ENCODE data around the gene PIEZO1. TPM values are rescaled to one million over a fixed set of nuclear protein-coding genes. Genes with fewer than 3 reads are reported as not detected.

PIEZO1 gene
- total and polyA plus RNA-seq, 7 donors, result 18.0 to 242 (median 126) TPM

DNA sequence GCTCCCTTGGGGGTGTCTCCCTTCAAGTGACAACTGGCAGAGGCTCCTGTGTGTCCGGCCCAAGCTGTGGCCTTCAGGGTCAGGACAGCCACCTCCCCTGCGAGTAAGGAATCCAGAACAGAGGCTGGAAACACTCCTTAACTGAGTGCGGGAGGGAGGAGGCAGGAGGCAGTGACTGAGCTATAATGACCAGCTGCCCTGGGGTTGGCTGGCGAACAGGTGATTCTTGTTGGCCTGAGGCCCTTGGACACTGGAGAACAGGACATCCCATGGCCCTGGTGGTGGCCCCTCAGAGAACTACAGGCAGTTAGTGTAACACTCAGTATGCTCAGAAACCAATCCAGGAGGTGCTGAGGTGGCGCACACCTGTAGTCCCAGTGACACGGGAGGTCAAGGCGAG is 89.3 kb downstream of the PIEZO1 start:
- Histone ChIP-seq H3K4me3 (no peak overlapping the region), H3K27me3 (peaks cover 0 to 13% (median 8%) of the 10 kb centered on the region in 3 donors), H3K9me3 (no peaks in the 10 kb centered on the region), H3K36me3 (peaks cover 9 to 50% (median 31%) of the 10 kb centered on the region in 4 donors), H3K4me1 (peaks cover 0 to 6% (median 0%) of the 10 kb centered on the region in 4 donors), H3K27ac (no peak overlapping the region)
- TF ChIP-seq POLR2AphosphoS5 (IDR thresholded peaks at IDR 0.05), result no peak
- no peak for TF ChIP-seq POLR2A (IDR thresholded peaks at IDR 0.05)
- TF ChIP-seq EP300 (IDR thresholded peaks at IDR 0.05), result no peak
- TF ChIP-seq, protein P1, sequence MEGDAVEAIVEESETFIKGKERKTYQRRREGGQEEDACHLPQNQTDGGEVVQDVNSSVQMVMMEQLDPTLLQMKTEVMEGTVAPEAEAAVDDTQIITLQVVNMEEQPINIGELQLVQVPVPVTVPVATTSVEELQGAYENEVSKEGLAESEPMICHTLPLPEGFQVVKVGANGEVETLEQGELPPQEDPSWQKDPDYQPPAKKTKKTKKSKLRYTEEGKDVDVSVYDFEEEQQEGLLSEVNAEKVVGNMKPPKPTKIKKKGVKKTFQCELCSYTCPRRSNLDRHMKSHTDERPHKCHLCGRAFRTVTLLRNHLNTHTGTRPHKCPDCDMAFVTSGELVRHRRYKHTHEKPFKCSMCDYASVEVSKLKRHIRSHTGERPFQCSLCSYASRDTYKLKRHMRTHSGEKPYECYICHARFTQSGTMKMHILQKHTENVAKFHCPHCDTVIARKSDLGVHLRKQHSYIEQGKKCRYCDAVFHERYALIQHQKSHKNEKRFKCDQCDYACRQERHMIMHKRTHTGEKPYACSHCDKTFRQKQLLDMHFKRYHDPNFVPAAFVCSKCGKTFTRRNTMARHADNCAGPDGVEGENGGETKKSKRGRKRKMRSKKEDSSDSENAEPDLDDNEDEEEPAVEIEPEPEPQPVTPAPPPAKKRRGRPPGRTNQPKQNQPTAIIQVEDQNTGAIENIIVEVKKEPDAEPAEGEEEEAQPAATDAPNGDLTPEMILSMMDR (IDR thresholded peaks at IDR 0.05), result no peak
- intact Hi-C loops (cut with DNase I), result no loop called here
- 92 to 97% methylated on average over 7 of the region's 7 CpGs for WGBS, 2 donors
- DNase-seq, result no peak

DNA sequence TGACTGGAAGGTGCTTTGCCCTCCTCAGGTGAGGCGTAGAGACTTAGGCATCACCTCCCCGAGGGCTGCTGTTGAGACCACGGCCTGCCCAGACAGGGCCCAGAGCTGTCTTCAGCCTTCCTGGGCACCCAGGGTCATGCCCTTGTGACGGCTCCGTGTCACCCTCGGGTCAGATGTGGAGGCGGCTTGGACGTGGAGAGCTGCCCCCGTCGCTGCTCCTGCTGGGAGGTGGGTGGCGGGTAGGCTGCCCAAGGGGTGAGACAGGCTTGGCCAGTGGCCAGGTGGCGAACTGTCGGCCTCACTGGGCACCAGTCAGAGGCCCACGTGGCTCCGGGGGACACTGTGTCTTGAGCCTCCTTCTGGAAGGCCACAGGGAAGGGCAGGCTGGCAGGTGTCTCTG is 89.8 kb downstream of the PIEZO1 start:
- H3K4me3 ChIP-seq, result no peak overlapping the region
- intact Hi-C loops (cut with DNase I), result no loop called here
- no peaks in the 10 kb centered on the region for H3K9me3 ChIP-seq
- WGBS, 2 donors, result 82 to 91% methylated on average over 15 of the region's 15 CpGs
- H3K4me1 ChIP-seq, result peaks cover 0 to under 1% (median 0%) of the 10 kb centered on the region in 4 donors
- no peak overlapping the region for H3K27ac ChIP-seq
- TF ChIP-seq POLR2AphosphoS5 (IDR thresholded peaks at IDR 0.05), result no peak
- TF ChIP-seq EP300 (IDR thresholded peaks at IDR 0.05), result no peak
- TF ChIP-seq, protein P1 (IDR thresholded peaks at IDR 0.05), result no peak
- TF ChIP-seq POLR2A (IDR thresholded peaks at IDR 0.05), result no peak
- H3K27me3 ChIP-seq, result peaks cover 0 to 19% (median 12%) of the 10 kb centered on the region in 3 donors
- H3K36me3 ChIP-seq, result peaks cover 9 to 45% (median 29%) of the 10 kb centered on the region in 4 donors
- no peak for DNase-seq

DNA sequence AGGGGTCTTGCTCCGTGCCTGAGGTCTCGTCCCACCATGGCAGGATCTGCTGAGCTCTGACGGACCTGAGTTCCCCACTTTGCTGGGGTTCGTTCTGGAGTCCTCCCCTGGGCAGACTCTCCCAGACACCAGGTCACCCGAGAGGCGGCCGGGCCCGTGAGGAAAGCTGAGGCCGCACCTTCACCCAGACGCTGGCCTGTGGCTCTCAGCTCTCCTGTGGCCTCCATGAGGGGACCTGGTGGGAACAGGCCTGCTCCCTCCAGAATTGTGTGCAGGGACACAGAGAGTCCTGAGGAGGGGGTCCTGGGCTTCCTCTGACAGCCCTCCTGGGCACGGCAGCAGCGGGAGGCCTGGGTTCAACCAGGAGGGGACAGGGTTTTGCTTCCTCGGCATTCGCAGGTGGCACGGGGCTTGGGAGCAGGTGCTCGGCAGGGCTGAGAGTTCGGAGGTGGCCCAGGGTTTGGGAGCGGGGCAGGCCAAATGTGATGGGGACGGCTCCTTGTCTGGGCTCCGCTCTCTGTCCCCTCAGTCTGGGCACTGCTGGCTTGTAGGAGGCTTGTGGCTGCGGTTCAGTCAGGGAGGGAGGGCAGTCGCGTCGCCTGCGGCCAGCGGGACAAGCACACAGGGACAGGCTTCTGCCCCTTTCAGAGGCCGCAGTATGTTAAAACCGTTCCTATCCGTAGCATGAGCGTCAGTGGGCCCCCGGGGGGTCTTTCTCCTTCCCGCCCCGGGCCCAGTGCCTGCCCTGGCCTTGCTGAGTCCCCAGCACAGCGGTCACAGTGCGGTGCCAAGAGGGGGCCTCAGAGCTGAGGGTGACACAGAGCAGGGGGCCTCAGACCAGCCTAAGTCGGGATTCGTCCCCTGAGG is 90.6 kb downstream of the PIEZO1 start:
- no peak for TF ChIP-seq POLR2A (IDR thresholded peaks at IDR 0.05)
- TF ChIP-seq, protein P1 (IDR thresholded peaks at IDR 0.05), result no peak
- no peak for TF ChIP-seq POLR2AphosphoS5 (IDR thresholded peaks at IDR 0.05)
- TF ChIP-seq EP300 (IDR thresholded peaks at IDR 0.05), result no peak
- H3K27ac ChIP-seq, result no peak overlapping the region
- no peaks in the 10 kb centered on the region for H3K4me1 ChIP-seq
- intact Hi-C loops (cut with DNase I), result no loop called here
- no peak overlapping the region for H3K4me3 ChIP-seq
- DNase-seq, result no peak
- peaks cover 2 to 26% (median 19%) of the 10 kb centered on the region in 3 donors for H3K27me3 ChIP-seq
- whole genome bisulfite sequencing, 2 donors, result 93 to 94% methylated on average over 37 of the region's 37 CpGs
- peaks cover 9 to 37% (median 24%) of the 10 kb centered on the region in 4 donors for H3K36me3 ChIP-seq
- H3K9me3 ChIP-seq, result no peaks in the 10 kb centered on the region

DNA sequence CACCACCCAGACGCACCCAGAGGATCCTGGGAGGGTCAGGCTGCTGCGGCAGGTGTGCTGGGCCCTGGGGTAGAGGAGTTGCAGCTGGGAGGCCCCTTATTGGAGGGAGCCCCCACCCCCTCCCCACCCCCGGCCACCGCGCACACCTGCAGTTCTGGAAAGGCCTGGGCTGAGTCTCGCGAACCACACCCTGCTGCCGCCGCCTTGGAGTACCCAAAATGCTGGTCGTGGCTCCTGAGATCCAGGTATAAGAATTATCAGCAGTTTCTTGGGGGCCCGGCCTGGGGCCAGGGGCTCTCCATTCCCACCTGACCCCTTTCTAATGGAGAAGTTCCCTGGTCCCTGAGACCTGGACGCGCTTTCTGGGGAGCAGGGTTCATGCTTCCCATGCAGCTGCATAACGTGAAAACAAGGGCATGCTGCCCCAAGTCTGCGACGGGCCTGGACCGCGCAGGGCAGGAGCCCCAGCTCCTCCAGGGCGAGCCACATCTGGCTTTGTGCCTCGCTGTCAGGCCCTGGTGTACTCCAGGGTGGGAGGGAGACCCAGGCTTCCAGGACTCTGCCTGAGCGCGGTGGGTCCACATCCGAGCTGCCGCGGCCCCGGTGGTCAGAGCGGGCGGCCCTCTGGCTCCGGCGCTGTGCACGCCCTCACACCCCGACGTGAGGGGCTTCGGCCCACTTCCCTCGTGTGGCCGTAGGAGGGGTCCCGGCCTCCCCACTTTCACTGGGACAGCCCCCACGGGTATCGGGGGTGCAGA is 91.4 kb downstream of the PIEZO1 start:
- H3K4me3 ChIP-seq, result no peak overlapping the region
- H3K4me1 ChIP-seq, result no peaks in the 10 kb centered on the region
- 78 to 88% methylated on average over 39 of the region's 39 CpGs for WGBS, 2 donors
- TF ChIP-seq POLR2A (IDR thresholded peaks at IDR 0.05) (no peak), POLR2AphosphoS5 (IDR thresholded peaks at IDR 0.05) (no peak), EP300 (IDR thresholded peaks at IDR 0.05) (no peak)
- TF ChIP-seq, protein P1 (IDR thresholded peaks at IDR 0.05), result no peak
- peaks cover 9 to 29% (median 17%) of the 10 kb centered on the region in 4 donors for H3K36me3 ChIP-seq
- intact Hi-C loops (cut with DNase I), result no loop called here
- H3K27me3 ChIP-seq, result peaks cover 3 to 35% (median 27%) of the 10 kb centered on the region in 3 donors
- no peak for DNase-seq
- H3K9me3 ChIP-seq, result no peaks in the 10 kb centered on the region
- H3K27ac ChIP-seq, result no peak overlapping the region
